Stimulated activated naive B cell treated with anti-CD40 and anti-IgM and Interleukin-4, amounts not matched to agents 10 μg/mL and 1 μg/mL and 100 μg/mL, for 72 hours (primary cell): ENCODE results near the gene ANK3.
A peak's percentile ranks its signal among the peaks of the same experiment; 100 is the strongest.

Experiments used
- ATAC-seq, 2 donors: fragments of 150-1000 bp; cut with Tn5 transposase; replicated peaks; 2 replicates each; pipeline ENCODE4 v1.10.0; 2021; ENCODE audit warnings: moderate library complexity in 1 of 2
- DNase-seq: peaks from one replicate; pipeline ENCODE4 v3.0.0; 2021
- H3K27ac Mint-ChIP-seq: one replicate; pipeline ENCODE4 v1.8.0; 2022; ENCODE audit warnings: mild to moderate bottlenecking, mixed read lengths
- H3K27me3 Mint-ChIP-seq, 2 donors: one replicate each; pipeline ENCODE4 v1.8.0; 2022; ENCODE audit warnings: mixed read lengths in 2 of 2
- H3K36me3 Mint-ChIP-seq, 2 donors: one replicate each; pipeline ENCODE4 v1.8.0; 2022; ENCODE audit warnings: mixed read lengths in 2 of 2, mild to moderate bottlenecking in 1 of 2
- H3K4me1 Mint-ChIP-seq, 2 donors: one replicate each; pipeline ENCODE4 v1.8.0; 2022; ENCODE audit warnings: mixed read lengths in 2 of 2, mild to moderate bottlenecking in 1 of 2
- H3K4me3 Mint-ChIP-seq, 2 donors: one replicate each; pipeline ENCODE4 v1.8.0; 2022; ENCODE audit warnings: mild to moderate bottlenecking in 2 of 2, mixed read lengths in 2 of 2, moderate library complexity in 1 of 2
- H3K9me3 Mint-ChIP-seq, 2 donors: one replicate each; pipeline ENCODE4 v1.8.0; 2022; ENCODE audit warnings: mixed read lengths in 2 of 2, mild to moderate bottlenecking in 1 of 2

ANK3 gene

DNA sequence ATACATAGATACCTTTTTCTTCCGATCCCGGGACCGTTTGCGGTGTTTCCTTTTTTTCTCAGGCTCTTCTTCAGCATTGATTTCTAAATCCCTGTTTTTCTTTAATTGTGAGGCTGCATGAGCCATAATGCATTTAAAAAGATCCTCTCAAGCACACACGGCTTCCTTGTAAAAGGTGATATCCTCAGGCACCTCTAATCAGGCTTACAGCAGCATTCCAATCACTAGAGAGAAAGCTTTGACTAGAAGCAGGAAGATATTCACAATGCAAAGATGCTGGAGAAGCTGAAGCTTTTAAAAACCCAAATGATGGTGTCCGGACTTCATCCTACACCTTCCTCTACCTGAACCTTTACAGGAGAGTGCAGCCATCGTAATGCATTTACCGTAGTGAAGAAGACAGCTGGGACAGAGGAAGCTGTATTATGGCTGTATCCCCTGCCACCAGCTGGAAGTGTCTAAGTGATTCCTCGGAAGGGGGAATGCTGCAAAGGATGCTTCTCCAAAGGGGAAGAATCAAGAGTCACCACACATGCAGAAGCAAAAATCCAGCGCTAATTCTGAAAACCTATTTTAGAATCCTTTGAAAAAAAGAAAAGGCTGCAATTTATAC, at the start of gene ANK3:
ANK3 (minus strand) TSS at position 463 of the 613 bp plus-strand sequence; CDS start at position 126, 337 bp downstream.
- DNase-seq (no peak), ATAC-seq (no peak)
- Mint-ChIP-seq H3K27ac (peak within 1 kb of the TSS; percentile 72), H3K4me1 (peaks cover 20 to 31% of the 10 kb centered on the region in 2 donors), H3K9me3 (no peaks in the 10 kb centered on the region), H3K27me3 (peaks cover 0 to 5% of the 10 kb centered on the region in 2 donors), H3K36me3 (no peaks in the 10 kb centered on the region), H3K4me3 (peak within 1 kb of the TSS; percentile 9 to 10)

DNA sequence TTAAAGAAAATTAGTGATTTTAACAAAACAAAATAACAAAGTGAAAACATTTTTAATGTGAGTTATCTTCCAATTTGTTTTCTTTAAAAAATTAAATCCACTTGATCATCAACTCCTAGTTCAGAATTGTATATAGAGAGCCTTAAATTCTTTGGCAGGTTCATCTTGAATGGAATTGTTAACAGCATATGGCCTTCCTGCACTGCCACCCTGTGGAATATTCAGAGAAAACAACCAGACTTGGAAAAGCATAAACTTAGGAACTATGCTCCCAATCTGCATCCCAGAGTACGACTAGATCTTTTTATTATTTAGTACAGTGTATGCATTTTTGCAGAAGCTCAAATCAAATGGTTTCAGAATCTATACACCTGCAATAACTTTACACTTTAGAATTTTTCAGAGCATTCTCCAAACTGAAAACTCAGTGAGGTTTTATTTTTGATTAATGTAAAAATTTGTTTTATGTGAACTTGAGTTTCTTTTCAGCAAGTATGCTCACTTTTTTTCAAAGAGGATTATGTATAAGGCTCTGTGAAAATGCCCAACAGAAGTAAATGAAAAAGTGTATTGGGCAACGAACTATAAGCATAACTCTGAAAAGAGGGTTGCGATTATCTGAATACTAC, 44.9 kb upstream of the ANK3 start:
- H3K9me3 Mint-ChIP-seq = no peaks in the 10 kb centered on the region

DNA sequence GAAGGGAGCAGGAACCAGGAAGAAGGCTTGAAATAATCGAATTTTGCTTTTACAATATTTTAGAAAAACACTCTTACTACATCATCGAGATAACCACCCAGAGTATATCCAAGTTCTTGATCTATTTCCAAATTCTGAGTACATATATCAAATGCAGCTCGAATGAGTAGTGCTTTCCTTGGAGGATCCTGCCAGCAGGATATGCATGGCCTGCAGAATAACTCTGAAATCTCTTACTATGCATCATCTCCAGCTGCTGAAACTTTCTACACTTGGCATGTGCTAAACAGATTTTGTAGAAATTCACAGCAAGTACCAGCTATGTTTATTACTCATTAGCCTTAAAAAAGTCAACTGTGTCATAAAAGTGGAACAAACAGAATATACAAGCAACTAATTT, 44.0 kb upstream of the ANK3 start:
- H3K27me3 Mint-ChIP-seq = no peaks in the 10 kb centered on the region
- H3K4me3 Mint-ChIP-seq = no peak overlapping the region
- H3K4me1 Mint-ChIP-seq = peaks cover 9 to 31% of the 10 kb centered on the region in 2 donors
- ATAC-seq = no peak
- no peaks in the 10 kb centered on the region for H3K36me3 Mint-ChIP-seq
- no peak for DNase-seq
- no peaks in the 10 kb centered on the region for H3K9me3 Mint-ChIP-seq
- no peak overlapping the region for H3K27ac Mint-ChIP-seq

More for the DNA sequence above, 44.9 kb upstream of the ANK3 start:
- DNase-seq (no peak), ATAC-seq (peak in 1 of 2 donors; percentile 33)
- H3K4me3 Mint-ChIP-seq = no peak overlapping the region
- H3K27me3 Mint-ChIP-seq = no peaks in the 10 kb centered on the region
- no peak overlapping the region for H3K27ac Mint-ChIP-seq
- peaks cover 9 to 25% of the 10 kb centered on the region in 2 donors for H3K4me1 Mint-ChIP-seq
- no peaks in the 10 kb centered on the region for H3K36me3 Mint-ChIP-seq

DNA sequence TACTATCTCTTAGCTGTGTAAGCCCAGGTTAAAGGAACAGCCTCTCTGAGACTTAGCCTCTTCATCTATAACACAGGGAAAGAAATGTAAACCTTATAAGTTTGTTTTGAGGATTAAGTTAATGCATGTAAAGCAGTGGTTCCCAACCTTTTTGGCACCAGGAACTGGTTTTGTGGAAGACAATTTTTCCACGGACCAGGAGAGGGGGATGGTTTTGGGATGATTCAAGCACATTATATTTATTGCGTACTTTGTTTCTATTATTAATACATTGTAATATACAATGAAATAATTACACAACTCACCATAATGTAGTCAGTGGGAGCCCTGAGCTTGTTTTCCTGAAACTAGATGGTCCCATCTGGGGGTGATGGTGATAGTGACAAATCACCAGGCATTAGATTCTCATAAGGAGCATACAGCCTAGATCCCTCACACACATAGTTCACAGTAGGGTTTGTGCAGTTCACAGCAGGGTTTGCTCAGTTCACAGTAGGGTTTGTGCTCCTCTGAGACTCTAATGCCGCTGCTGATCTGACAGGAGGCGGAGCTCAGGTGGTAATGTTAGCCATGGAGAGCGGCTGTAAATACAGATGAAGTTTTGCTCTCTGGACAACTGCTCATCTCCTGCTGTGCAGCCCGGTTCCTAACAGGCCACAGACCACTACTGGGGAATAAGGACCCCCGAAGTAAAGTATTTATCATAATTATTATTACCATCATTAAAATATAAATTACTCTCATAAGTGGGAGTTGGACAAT, 41.3 kb upstream of the ANK3 start:
- H3K27ac Mint-ChIP-seq = no peak overlapping the region
- ATAC-seq (no peak), DNase-seq (no peak)
- no peak overlapping the region for H3K4me3 Mint-ChIP-seq
- H3K4me1 Mint-ChIP-seq = peaks cover 9 to 31% of the 10 kb centered on the region in 2 donors
- H3K36me3 Mint-ChIP-seq = no peaks in the 10 kb centered on the region
- no peaks in the 10 kb centered on the region for H3K27me3 Mint-ChIP-seq
- H3K9me3 Mint-ChIP-seq = no peaks in the 10 kb centered on the region

DNA sequence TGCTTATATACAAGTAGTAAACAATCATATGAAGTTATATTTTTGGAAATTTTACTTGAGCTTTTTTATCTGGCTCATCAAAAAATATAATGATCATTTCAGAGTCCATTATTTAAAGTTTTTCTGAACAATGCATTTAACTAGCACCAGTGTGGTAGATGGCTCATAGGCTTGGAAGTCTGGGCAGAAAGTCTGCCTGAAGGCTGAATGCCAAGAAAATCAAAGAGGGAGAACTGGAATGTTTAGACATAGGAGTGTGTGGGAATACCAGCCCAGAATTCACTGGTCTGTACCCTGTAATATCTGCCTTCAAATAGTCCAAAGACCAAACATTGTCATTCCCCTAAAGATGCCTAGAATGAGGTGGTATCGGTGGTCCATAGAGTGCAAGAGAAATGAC, 40.3 kb upstream of the ANK3 start:
- Mint-ChIP-seq H3K4me3 (no peak overlapping the region), H3K27ac (peak overlapping the region; percentile 4), H3K4me1 (peaks cover 10 to 32% of the 10 kb centered on the region in 2 donors), H3K27me3 (no peaks in the 10 kb centered on the region), H3K36me3 (no peaks in the 10 kb centered on the region), H3K9me3 (no peaks in the 10 kb centered on the region)
- ATAC-seq (peak in 1 of 2 donors; percentile 31), DNase-seq (no peak)

DNA sequence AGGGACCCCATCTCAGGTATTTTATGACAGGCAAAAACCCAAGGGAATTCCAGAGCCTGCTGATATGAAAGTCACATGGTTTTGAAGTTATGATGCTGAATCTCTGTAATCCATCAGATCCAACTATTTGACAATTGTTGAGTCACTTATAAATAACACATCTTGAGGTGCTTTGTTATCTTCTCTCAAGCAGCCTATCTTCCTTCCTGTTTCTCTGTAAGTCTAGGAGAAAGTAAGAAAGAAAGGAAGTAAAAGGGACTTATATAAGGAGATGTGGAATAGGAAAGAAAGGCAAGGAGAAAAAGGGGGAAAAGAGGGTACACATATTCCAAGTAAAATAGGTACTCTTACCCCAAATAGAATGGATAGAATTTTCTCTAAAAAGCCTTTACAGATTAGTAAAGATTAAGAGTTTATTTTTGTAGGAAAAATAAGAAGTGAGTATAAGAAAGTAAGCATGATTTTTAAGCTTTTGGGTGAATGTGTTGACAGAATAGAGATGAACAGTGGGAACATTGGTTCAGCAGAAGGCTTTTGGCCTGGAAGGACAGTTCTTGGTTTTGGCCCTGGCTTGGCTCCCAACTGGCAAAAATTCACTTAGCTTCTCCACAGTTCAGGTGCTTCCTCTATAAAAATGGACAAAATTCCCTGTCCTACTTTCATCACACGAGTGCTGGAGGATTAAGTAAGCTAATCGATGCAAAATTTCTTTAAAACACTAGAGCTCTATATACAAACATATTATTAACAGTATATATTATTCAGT, 39.6 kb upstream of the ANK3 start:
- Mint-ChIP-seq H3K4me3 (no peak overlapping the region), H3K27ac (no peak overlapping the region), H3K9me3 (no peaks in the 10 kb centered on the region), H3K36me3 (no peaks in the 10 kb centered on the region), H3K4me1 (peaks cover 13 to 37% of the 10 kb centered on the region in 2 donors), H3K27me3 (no peaks in the 10 kb centered on the region)
- DNase-seq (no peak), ATAC-seq (no peak)

DNA sequence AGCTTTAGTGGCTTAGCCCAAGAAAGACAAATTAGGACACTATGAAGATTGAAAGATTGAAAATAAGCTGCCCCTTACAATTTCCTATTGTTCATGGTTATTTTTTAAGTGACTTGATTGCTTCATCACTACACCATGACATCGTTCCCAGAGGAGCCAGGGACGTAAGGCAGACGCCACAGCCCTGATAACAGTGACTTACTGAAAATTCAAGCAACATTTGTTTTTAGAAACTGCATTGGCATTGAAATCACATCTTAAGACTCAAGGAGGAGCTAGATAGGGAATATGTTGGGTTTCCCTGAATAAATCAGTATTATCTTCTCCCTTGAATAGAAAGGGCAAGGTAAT, 38.7 kb upstream of the ANK3 start:
- no peak overlapping the region for H3K4me3 Mint-ChIP-seq
- H3K27me3 Mint-ChIP-seq = no peaks in the 10 kb centered on the region
- H3K9me3 Mint-ChIP-seq = no peaks in the 10 kb centered on the region
- DNase-seq (no peak), ATAC-seq (no peak)
- H3K27ac Mint-ChIP-seq = no peak overlapping the region
- no peaks in the 10 kb centered on the region for H3K36me3 Mint-ChIP-seq
- peaks cover 12 to 33% of the 10 kb centered on the region in 2 donors for H3K4me1 Mint-ChIP-seq

DNA sequence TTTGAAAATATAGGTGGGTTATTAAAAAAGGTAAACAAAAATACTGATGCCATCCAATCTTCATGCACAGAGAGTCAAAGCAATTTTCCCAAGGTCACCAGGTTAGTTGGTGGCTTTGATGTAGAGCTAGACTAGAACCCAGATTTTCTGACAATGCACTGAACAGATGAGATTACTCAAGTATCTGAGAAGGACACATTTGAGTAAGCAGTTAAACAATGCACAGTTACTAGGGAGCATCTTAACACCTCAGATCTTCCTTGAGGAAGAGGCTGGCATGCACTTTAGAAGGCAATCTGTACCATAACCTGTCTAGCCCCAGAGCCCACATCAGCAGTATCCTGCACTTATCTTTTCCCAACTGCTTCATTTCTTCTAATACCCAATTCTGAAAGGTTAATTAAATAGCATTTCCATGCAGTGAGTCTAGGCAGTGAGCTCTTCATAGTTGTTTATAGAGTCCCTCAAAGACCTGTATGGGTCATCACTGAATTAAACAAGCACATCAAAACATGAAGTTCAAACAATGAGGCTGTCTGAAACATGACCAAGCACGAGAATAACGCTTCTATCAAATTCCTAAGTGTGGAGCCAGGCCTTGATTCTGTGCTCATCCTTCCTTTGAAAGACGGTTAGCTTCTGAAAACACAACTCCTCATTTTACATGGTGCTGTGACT, 38.2 kb upstream of the ANK3 start:
- no peaks in the 10 kb centered on the region for H3K9me3 Mint-ChIP-seq
- no peaks in the 10 kb centered on the region for H3K36me3 Mint-ChIP-seq
- DNase-seq = no peak
- peaks cover 10 to 28% of the 10 kb centered on the region in 2 donors for H3K4me1 Mint-ChIP-seq
- no peaks in the 10 kb centered on the region for H3K27me3 Mint-ChIP-seq
- no peak overlapping the region for H3K4me3 Mint-ChIP-seq
- ATAC-seq = no peak
- no peak overlapping the region for H3K27ac Mint-ChIP-seq

DNA sequence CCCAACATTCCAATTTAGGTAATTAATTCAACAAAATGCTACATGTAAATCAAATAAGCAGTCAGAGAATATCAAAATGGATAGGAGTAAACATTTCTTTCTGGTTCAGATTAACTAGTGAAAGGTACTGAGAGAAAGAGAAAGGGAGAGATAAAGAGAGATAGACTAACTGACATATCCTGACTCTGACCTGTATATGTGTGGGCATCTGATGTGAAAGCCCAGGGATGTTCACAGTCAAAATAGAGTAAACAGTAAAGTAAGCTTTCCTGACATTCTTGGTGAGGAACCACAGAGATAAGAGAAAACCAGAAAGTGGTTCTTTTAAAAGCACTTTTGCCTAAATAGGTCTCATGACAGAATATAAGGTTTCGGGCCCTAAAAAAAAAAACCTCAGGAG, 37.5 kb upstream of the ANK3 start:
- Mint-ChIP-seq H3K27me3 (no peaks in the 10 kb centered on the region), H3K36me3 (no peaks in the 10 kb centered on the region), H3K4me3 (no peak overlapping the region), H3K4me1 (peaks cover 9 to 22% of the 10 kb centered on the region in 2 donors), H3K27ac (no peak overlapping the region), H3K9me3 (no peaks in the 10 kb centered on the region)
- no peak for ATAC-seq
- no peak for DNase-seq

DNA sequence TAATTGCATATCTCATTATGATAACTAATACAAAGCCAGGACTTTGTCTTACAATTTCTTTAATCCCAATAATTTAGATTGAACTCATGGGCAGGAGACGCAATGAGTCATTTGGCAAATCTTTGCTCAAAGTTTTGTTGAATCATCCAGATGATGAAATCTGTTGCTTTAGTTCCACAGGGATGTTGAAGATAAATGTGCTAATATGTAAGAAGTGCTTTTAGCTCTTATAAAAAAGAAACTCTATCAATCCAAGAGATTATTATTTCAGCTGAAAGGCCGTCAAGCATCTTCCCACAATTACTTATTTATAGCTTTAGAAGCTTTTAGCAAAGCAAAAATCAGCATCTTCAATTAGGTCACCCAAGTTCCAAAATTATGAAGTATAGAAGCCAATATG, 36.8 kb upstream of the ANK3 start:
- DNase-seq = no peak
- Mint-ChIP-seq H3K36me3 (no peaks in the 10 kb centered on the region), H3K4me1 (peaks cover 9 to 17% of the 10 kb centered on the region in 2 donors), H3K27ac (no peak overlapping the region), H3K27me3 (no peaks in the 10 kb centered on the region), H3K9me3 (no peaks in the 10 kb centered on the region), H3K4me3 (no peak overlapping the region)
- ATAC-seq = no peak

DNA sequence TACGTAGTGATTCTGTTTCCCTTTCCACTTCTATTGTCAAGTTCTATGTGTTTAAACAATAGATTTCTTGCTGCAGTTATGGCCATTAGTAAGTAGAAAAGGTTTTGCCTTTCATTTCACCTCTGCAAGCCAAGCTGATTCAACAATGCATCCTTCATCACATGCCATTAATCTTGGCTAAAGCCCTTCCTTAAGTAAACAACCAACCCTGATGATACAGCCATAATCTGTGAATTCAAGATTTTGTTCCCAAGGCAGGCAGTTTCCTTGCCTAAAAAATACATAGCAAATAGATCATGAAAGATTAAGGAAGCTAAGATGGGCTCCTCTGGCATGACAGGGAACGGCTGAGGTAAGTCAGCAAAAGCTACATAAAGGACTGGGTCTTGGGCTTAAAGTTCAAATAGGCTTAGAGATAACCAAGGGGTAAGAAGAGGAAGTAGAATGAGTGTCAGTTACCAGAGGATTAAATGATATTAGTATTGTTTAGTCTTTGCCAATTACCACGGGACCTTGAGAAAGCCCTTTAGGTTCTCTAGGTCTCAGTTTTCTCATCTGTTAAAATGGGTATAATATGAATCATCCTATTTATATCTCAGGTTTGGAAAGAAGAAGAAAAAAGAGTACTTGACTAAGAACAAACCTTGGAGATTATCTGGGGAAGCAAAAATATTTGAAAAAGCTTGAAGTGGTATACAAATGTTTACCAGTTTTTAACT, 35.9 kb upstream of the ANK3 start:
- no peak for DNase-seq
- H3K4me3 Mint-ChIP-seq = no peak overlapping the region
- no peak overlapping the region for H3K27ac Mint-ChIP-seq
- peaks cover 9 to 17% of the 10 kb centered on the region in 2 donors for H3K4me1 Mint-ChIP-seq
- no peaks in the 10 kb centered on the region for H3K9me3 Mint-ChIP-seq
- no peak for ATAC-seq
- H3K27me3 Mint-ChIP-seq = no peaks in the 10 kb centered on the region
- H3K36me3 Mint-ChIP-seq = no peaks in the 10 kb centered on the region

DNA sequence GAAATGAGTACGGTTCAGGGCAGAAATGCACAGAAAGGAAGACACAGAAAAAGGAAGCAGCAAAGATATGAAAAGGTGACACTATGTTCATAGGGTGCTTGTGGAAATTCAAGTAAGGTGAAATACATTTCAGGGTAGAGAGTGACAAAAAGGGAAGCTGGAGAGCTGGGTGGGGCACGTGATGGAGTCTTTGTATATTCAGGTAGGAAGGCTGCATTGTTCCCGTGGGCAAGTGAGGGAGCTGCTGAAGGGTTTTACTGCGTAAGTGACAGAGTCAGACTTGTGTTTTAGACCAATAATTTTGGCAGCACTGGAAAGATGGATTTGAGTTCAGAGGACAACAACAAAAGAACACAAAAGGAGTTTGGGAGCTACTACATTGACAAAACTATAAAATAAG, 35.3 kb upstream of the ANK3 start:
- H3K27me3 Mint-ChIP-seq = no peaks in the 10 kb centered on the region
- no peaks in the 10 kb centered on the region for H3K9me3 Mint-ChIP-seq
- peaks cover 5 to 12% of the 10 kb centered on the region in 2 donors for H3K4me1 Mint-ChIP-seq
- no peak for DNase-seq
- H3K4me3 Mint-ChIP-seq = no peak overlapping the region
- peak in 1 of 2 donors; percentile 25 for ATAC-seq
- H3K27ac Mint-ChIP-seq = no peak overlapping the region
- no peaks in the 10 kb centered on the region for H3K36me3 Mint-ChIP-seq

DNA sequence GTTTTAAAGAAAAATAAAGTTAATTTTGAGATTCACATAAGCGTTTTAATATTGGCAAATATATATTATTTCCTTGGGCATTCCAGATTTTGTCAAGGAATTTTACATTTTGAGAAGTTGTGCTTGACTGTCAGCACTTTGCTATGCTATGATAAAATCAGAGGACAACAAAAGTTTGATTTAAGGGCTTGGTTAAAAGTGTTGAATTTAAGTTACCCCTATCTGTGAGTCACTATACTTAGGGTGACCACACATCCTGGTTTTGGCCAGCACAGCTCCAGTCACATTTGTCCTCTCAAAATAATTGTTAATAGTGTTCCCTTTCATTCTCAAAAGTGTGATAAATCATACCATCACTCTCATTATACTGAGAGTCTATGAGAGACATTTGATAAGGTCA, 34.2 kb upstream of the ANK3 start:
- Mint-ChIP-seq H3K36me3 (no peaks in the 10 kb centered on the region), H3K27ac (no peak overlapping the region), H3K27me3 (no peaks in the 10 kb centered on the region), H3K4me3 (no peak overlapping the region), H3K4me1 (peaks cover 4 to 7% of the 10 kb centered on the region in 2 donors), H3K9me3 (no peaks in the 10 kb centered on the region)
- ATAC-seq = no peak
- DNase-seq = no peak
